ENCODE data around the gene NTSR1. TPM values are rescaled to one million over a fixed set of nuclear protein-coding genes. Genes with fewer than 3 reads are reported as not detected.

Gene NTSR1
- total and polyA plus RNA-seq, 2 of the 8 experiments (the other 6 are each of a cell fraction or from before 2014, with no cell fraction given), result 0.53 to 0.89 TPM

DNA sequence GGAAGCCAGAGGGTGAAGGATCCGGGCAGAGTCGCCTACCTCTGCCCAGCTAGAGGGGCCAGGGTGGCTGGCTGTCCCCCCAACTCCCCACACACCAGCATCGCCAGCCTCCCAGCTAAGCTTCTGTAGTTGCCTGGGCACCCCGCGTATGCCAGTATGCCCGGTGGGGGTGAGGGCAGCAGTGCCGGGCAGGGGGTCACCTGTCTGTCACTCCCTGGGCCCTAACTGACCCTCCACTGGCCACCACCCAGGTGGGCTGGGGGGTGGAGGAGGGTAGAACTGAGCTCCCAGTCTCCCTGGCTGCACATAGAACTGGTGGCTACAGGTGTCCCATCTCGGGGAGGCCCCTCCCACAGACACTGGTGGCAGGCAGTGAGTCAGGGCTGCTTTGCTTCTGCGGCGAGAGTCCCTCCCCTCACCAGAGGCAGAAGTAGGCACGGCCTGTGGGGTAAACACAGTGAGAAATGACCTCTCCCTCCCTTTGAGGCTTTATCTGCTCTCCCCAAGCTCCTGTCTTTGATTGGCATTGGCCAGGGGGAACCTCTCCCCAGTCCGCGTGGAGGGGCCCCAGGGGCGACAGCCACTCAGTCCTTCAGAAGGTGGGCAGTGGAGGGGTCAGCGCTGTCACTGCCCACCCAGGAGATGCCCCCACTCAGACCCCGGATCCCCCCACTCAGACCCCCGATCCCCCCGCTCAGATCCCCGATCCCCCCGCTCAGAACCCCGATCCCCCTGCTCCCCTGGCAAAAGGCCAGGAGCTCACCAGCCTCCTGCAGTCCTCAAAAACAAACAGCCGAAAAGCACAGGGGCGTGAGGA lies 2.5 kb downstream of the NTSR1 start (continued):
- no peak for TF ChIP-seq CREB1 (IDR thresholded peaks at IDR 0.05)
- TF ChIP-seq TCF12 (IDR thresholded peaks at IDR 0.05; ENCODE audit: low read depth, low read length), result no peak
- TF ChIP-seq, protein P1, sequence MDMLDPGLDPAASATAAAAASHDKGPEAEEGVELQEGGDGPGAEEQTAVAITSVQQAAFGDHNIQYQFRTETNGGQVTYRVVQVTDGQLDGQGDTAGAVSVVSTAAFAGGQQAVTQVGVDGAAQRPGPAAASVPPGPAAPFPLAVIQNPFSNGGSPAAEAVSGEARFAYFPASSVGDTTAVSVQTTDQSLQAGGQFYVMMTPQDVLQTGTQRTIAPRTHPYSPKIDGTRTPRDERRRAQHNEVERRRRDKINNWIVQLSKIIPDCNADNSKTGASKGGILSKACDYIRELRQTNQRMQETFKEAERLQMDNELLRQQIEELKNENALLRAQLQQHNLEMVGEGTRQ (IDR thresholded peaks at IDR 0.05; ENCODE audit: low read length), result no peak
- no peak for TF ChIP-seq KDM4A (IDR thresholded peaks at IDR 0.05; ENCODE audit: low read depth, low read length, severe bottlenecking)
- TF ChIP-seq POLR2A (IDR thresholded peaks at IDR 0.05; ENCODE audit: control extremely low read depth in 1 of 2, low read depth in 2 of 2, low read length in 2 of 2), result no peak
- TF ChIP-seq MAFK (IDR thresholded peaks at IDR 0.05; ENCODE audit: low read depth, low read length), result no peak
- no peak for TF ChIP-seq TAF1 (IDR thresholded peaks at IDR 0.05; ENCODE audit: low read depth, low read length)
- no peak for TF ChIP-seq POU5F1 (IDR thresholded peaks at IDR 0.05; ENCODE audit: low read depth, low read length)
